Activated CD8-positive, alpha-beta T cell treated with anti-CD3 and anti-CD28 coated beads for 36 hours (primary cell): ENCODE data around the gene AFF1. TPM values are rescaled to one million over a fixed set of nuclear protein-coding genes. Genes with fewer than 3 reads are reported as not detected.
"Not testable (repeated sequence)": the region's sequence is repeated elsewhere in the genome, so short reads cannot be mapped to it uniquely, and the experiment has no call there.

Experiments used
- ATAC-seq: fragments of 200-7000 bp; cut with Tn5 transposase; one replicate; pipeline ENCODE4 v1.10.0; 2021; ENCODE audit warnings: mild to moderate bottlenecking, moderate library complexity
- CTCF ChIA-PET: fragments of 350-600 bp; sonication (Branson Sonifier 250); formaldehyde crosslinking; loops from one replicate; lab custom pipeline; 2021; ENCODE audit warnings: antibody characterized with exemption; lab: Charles Lee
- POLR2A ChIA-PET: fragments of 350-600 bp; sonication (Branson Sonifier 250); formaldehyde crosslinking; loops from one replicate; lab custom pipeline; 2021; ENCODE audit warnings: antibody characterized with exemption; lab: Charles Lee
- DNase-seq: peaks from one replicate; pipeline ENCODE4 v3.0.0-alpha.2; 2020
- H3K27ac Mint-ChIP-seq: one replicate; pipeline ENCODE4 v1.8.0; 2021; ENCODE audit warnings: mild to moderate bottlenecking, mixed read lengths
- H3K27me3 Mint-ChIP-seq: one replicate; pipeline ENCODE4 v1.8.0; 2021; ENCODE audit warnings: mixed read lengths
- H3K36me3 Mint-ChIP-seq: one replicate; pipeline ENCODE4 v1.8.0; 2021; ENCODE audit warnings: low read depth, mixed read lengths
- H3K4me1 Mint-ChIP-seq: one replicate; pipeline ENCODE4 v1.8.0; 2021; ENCODE audit warnings: low read depth, mixed read lengths
- H3K4me3 Mint-ChIP-seq: one replicate; pipeline ENCODE4 v1.8.0; 2021; ENCODE audit warnings: mild to moderate bottlenecking, moderate library complexity, mixed read lengths
- H3K9me3 Mint-ChIP-seq: one replicate; pipeline ENCODE4 v1.8.0; 2021; ENCODE audit warnings: mixed read lengths
- CTCF ChIP-seq: fragments of 200-600 bp; IDR thresholded peaks from one replicate; pipeline ENCODE4 v1.8.0; 2022; ENCODE audit warnings: antibody characterized with exemption, mild to moderate bottlenecking
- intact Hi-C: fragments of 100-400 bp; cut with micrococcal nuclease; formaldehyde crosslinking; loops from one replicate; pipeline ENCODE4 v1.10.0; 2022
- total RNA-seq, 2 experiments: library from RNA; stranded (reverse); gene quantifications; one replicate each; pipeline ENCODE4 v1.2.3, GENCODE V29; 2021

The AFF1 gene
- total RNA-seq, 2 experiments from 2014 or later = 40.3 to 45.4 TPM

- CTCF ChIA-PET = interaction anchor here (1.4 to 1.5 kb wide), 2 partner anchors 59 to 99 kb away, joined by 3 to 4 read pairs; no protein-coding TSS in a partner anchor
Observed at GRCh38 chr4:86994686-86995085, 59.9 kb downstream of the AFF1 start.

GRCh38 chr4:86996510-86996909 lies 61.7 kb downstream of the AFF1 start:
- intact Hi-C loops, H3K27me3 Mint-ChIP-seq, H3K4me3 Mint-ChIP-seq, DNase-seq, CTCF ChIA-PET, H3K9me3 Mint-ChIP-seq, H3K27ac Mint-ChIP-seq, POLR2A ChIA-PET, H3K36me3 Mint-ChIP-seq, ATAC-seq: not testable (repeated sequence)
- H3K4me1 Mint-ChIP-seq = peaks cover 22% of the 10 kb centered on the region

More at GRCh38 chr4:86994686-86995085, 59.9 kb downstream of the AFF1 start:
- no peak overlapping the region for H3K27ac Mint-ChIP-seq
- H3K4me3 Mint-ChIP-seq = no peak overlapping the region
- no peaks in the 10 kb centered on the region for H3K9me3 Mint-ChIP-seq
- POLR2A ChIA-PET = no interaction called here
- ATAC-seq (no peak), DNase-seq (no peak)
- intact Hi-C loops = no loop called here
- no peaks in the 10 kb centered on the region for H3K27me3 Mint-ChIP-seq
- no peak for TF ChIP-seq CTCF
- H3K36me3 Mint-ChIP-seq = peaks cover 5% of the 10 kb centered on the region
- peaks cover 15% of the 10 kb centered on the region for H3K4me1 Mint-ChIP-seq

- intact Hi-C loops = no loop called here
- Mint-ChIP-seq H3K27me3 (no peaks in the 10 kb centered on the region), H3K4me1 (peaks cover 24% of the 10 kb centered on the region), H3K27ac (no peak overlapping the region), H3K9me3 (no peaks in the 10 kb centered on the region), H3K4me3 (no peak overlapping the region), H3K36me3 (peaks cover 5% of the 10 kb centered on the region)
- ATAC-seq = no peak
- POLR2A ChIA-PET = no interaction called here
- no peak for TF ChIP-seq CTCF
- DNase-seq = no peak
- CTCF ChIA-PET = no interaction called here
Observed at GRCh38 chr4:86999136-86999643, 64.4 kb downstream of the AFF1 start.

GRCh38 chr4:87002682-87003043 lies 67.9 kb downstream of the AFF1 start:
- ATAC-seq (no peak), DNase-seq (no peak)
- POLR2A ChIA-PET = interaction anchor here (1.5 kb wide), 1 partner anchor 67 kb away, joined by 7 read pairs; the partner anchor contains the start of gene AFF1
- TF ChIP-seq CTCF = no peak
- intact Hi-C loops = no loop called here
- H3K4me3 Mint-ChIP-seq = no peak overlapping the region
- H3K27me3 Mint-ChIP-seq = no peaks in the 10 kb centered on the region
- CTCF ChIA-PET = interaction anchor here (0.9 kb wide), 1 partner anchor 80 kb away, joined by 4 read pairs; no protein-coding TSS in a partner anchor
- peaks cover 33% of the 10 kb centered on the region for H3K4me1 Mint-ChIP-seq
- no peak overlapping the region for H3K27ac Mint-ChIP-seq
- no peaks in the 10 kb centered on the region for H3K9me3 Mint-ChIP-seq
- H3K36me3 Mint-ChIP-seq = no peaks in the 10 kb centered on the region

GRCh38 chr4:87003266-87003665 lies 68.5 kb downstream of the AFF1 start:
- no peak overlapping the region for H3K4me3 Mint-ChIP-seq
- POLR2A ChIA-PET = no interaction called here
- H3K27ac Mint-ChIP-seq = no peak overlapping the region
- H3K9me3 Mint-ChIP-seq = no peaks in the 10 kb centered on the region
- TF ChIP-seq CTCF = no peak
- H3K36me3 Mint-ChIP-seq = no peaks in the 10 kb centered on the region
- CTCF ChIA-PET = interaction anchor here (0.9 kb wide), 1 partner anchor 81 kb away, joined by 4 read pairs; no protein-coding TSS in a partner anchor
- DNase-seq (no peak), ATAC-seq (no peak)
- intact Hi-C loops = no loop called here
- no peaks in the 10 kb centered on the region for H3K27me3 Mint-ChIP-seq
- peaks cover 36% of the 10 kb centered on the region for H3K4me1 Mint-ChIP-seq
